Common myeloid progenitor, CD34-positive (primary cell): Measurements from ENCODE around the gene MAGEA2.
"Not testable (repeated sequence)": the region's sequence is repeated elsewhere in the genome, so short reads cannot be mapped to it uniquely, and the experiment has no call there.

ENCODE experiments used
- CTCF ChIA-PET: fragments of 350-600 bp; sonication (Branson Sonifier 250); formaldehyde crosslinking; loops from one replicate; lab custom pipeline; 2021; ENCODE audit warnings: antibody characterized with exemption; lab: Charles Lee
- POLR2A ChIA-PET: fragments of 350-600 bp; sonication (Branson Sonifier 250); formaldehyde crosslinking; loops from one replicate; lab custom pipeline; 2021; ENCODE audit warnings: antibody characterized with exemption; lab: Charles Lee
- DNase-seq, 3 donors: peaks; one replicate each; pipeline versions ENCODE4 v3.0.0 to v3.0.0-alpha.2; 2013
- H3K27ac ChIP-seq, 2 experiments: 1 replicate in 1 of 2; 2 replicates in 1 of 2; pipeline ENCODE4 v1.7.0; 2013; ENCODE audit warnings: inconsistent platforms in 2 of 2, low read length in 2 of 2, mild to moderate bottlenecking in 2 of 2, low read depth in 1 of 2, moderate library complexity in 1 of 2; ENCODE audit not compliant: severe bottlenecking in 2 of 2, insufficient read depth in 1 of 2, poor library complexity in 1 of 2
- H3K27me3 ChIP-seq, 5 experiments: replicated peaks in 2 of 5; 1 replicate in 3 of 5; 2 replicates in 2 of 5; pipeline versions ENCODE4 v1.6.1 to v1.7.0; 2013; ENCODE audit warnings: low read length in 4 of 5, mild to moderate bottlenecking in 2 of 5, moderate library complexity in 2 of 5, inconsistent platforms in 1 of 5; ENCODE audit not compliant: insufficient read depth in 5 of 5, control insufficient read depth in 4 of 5
- H3K36me3 ChIP-seq, 4 experiments: 1 replicate in 2 of 4; 2 replicates in 2 of 4; pipeline versions ENCODE4 v1.6.1 to v1.7.0; 2013; ENCODE audit warnings: low read length in 3 of 4, control low read depth in 1 of 4, mild to moderate bottlenecking in 1 of 4; ENCODE audit not compliant: control insufficient read depth in 4 of 4, insufficient read depth in 4 of 4
- H3K4me1 ChIP-seq, 4 experiments: 1 replicate in 3 of 4; 2 replicates in 1 of 4; pipeline versions ENCODE4 v1.6.1 to v1.7.1; 2013; ENCODE audit warnings: low read length in 3 of 4, mild to moderate bottlenecking in 3 of 4, control low read depth in 1 of 4, inconsistent platforms in 1 of 4, moderate library complexity in 1 of 4; ENCODE audit not compliant: control insufficient read depth in 4 of 4, insufficient read depth in 4 of 4; ENCODE audit errors: control extremely low read depth in 1 of 4
- H3K4me3 ChIP-seq, 7 experiments: 1 replicate in 4 of 7; 2 replicates in 3 of 7; pipeline versions ENCODE4 v1.5.1 to v1.7.0; 2013; ENCODE audit warnings: mild to moderate bottlenecking in 7 of 7, low read length in 6 of 7, moderate library complexity in 6 of 7, inconsistent platforms in 2 of 7, low read depth in 2 of 7, control low read depth in 1 of 7; ENCODE audit not compliant: insufficient read depth in 4 of 7, control insufficient read depth in 1 of 7; ENCODE audit errors: extremely low read depth in 1 of 7
- H3K9me3 ChIP-seq, 5 experiments: 1 replicate in 4 of 5; 2 replicates in 1 of 5; pipeline versions ENCODE4 v1.6.1 to v1.7.1; 2013; ENCODE audit warnings: low read length in 4 of 5, mild to moderate bottlenecking in 2 of 5, inconsistent platforms in 1 of 5, low read depth in 1 of 5, moderate library complexity in 1 of 5; ENCODE audit not compliant: control insufficient read depth in 4 of 5, insufficient read depth in 2 of 5; ENCODE audit errors: control extremely low read depth in 1 of 5
- WGBS: methylation state at CpG from one replicate; pipeline ENCODE4 v1.1.5; 2013; ENCODE audit not compliant: insufficient coverage; 5-methylcytosine and 5-hydroxymethylcytosine counted together

Gene MAGEA2

DNA sequence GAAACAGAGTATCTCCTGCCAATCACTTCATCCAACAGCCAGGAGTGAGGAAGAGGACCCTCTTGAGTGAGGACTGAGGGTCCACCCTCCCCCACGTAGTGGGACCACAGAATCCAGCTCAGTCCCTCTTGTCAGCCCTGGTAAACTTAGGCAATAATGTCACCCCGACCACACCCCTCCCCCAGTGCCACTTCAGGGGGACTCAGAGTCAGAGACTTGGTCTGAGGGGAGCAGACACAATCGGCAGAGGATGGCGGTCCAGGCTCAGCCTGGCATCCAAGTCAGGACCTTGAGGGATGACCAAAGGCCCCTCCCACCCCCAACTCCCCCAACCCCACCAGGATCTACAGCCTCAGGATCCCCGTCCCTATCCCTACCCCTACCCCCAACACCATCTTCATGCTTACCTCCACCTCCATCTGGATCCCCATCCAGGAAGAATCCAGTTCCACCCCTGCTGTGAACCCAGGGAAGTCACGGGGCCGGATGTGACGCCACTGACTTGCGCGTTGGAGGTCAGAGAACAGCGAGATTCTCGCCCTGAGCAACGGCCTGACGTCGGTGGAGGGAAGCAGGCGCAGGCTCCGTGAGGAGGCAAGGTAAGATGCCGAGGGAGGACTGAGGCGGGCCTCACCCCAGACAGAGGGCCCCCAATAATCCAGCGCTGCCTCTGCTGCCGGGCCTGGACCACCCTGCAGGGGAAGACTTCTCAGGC is 20.2 kb downstream of the MAGEA2 start, which contains the start of the genes CSAG1 and MAGEA12:
CSAG1 (minus strand) TSS at position 461 of the 715 bp plus-strand sequence. CDS start 1,261 bp downstream, outside the sequence.
MAGEA12 (plus strand) TSS at position 497 of the 715 bp plus-strand sequence. CDS start 2,405 bp downstream, outside the sequence.
- Histone ChIP-seq H3K9me3 (peaks cover 0 to 3% (median 0%) of the 10 kb centered on the region in 5 experiments), H3K4me3 (no peak within 1 kb of the TSS), H3K27ac (no peak within 1 kb of the TSS), H3K36me3 (no peaks in the 10 kb centered on the region), H3K27me3 (peaks cover 0 to 3% (median 0%) of the 10 kb centered on the region in 5 experiments), H3K4me1 (no peaks in the 10 kb centered on the region)
- CTCF ChIA-PET: no interaction called here
- no peak for DNase-seq
- POLR2A ChIA-PET: no interaction called here
- 92% methylated on average over 2 of the region's 21 CpGs for WGBS

DNA sequence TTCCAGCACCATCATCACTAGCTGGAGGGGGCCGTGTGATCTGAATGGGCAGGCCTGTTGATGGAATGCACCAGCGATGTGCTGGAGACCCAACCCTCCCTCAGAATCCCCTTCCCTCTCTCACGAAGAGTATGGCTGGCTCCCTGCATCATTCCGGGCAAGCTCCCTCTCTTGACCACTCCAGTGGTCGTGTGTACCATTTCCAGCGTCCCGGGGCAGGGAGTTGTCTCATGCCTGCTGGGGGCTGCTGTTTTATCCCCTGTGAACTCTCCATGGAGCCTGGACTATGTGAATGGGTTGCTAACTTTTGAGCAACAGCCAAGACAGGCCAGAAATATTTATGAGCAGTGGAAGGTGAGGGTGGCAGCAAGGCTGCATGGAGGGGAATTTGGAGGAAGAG is 28.2 kb downstream of the MAGEA2 start:
- H3K27ac ChIP-seq: no peak overlapping the region
- no peaks in the 10 kb centered on the region for H3K27me3 ChIP-seq
- H3K36me3 ChIP-seq: no peaks in the 10 kb centered on the region
- WGBS: 84% methylated on average over 6 of the region's 7 CpGs
- ChIA-PET POLR2A (no interaction called here), CTCF (no interaction called here)
- peaks cover 0 to 1% (median 0%) of the 10 kb centered on the region in 5 experiments for H3K9me3 ChIP-seq
- DNase-seq: no peak
- no peak overlapping the region for H3K4me3 ChIP-seq
- H3K4me1 ChIP-seq: no peaks in the 10 kb centered on the region

DNA sequence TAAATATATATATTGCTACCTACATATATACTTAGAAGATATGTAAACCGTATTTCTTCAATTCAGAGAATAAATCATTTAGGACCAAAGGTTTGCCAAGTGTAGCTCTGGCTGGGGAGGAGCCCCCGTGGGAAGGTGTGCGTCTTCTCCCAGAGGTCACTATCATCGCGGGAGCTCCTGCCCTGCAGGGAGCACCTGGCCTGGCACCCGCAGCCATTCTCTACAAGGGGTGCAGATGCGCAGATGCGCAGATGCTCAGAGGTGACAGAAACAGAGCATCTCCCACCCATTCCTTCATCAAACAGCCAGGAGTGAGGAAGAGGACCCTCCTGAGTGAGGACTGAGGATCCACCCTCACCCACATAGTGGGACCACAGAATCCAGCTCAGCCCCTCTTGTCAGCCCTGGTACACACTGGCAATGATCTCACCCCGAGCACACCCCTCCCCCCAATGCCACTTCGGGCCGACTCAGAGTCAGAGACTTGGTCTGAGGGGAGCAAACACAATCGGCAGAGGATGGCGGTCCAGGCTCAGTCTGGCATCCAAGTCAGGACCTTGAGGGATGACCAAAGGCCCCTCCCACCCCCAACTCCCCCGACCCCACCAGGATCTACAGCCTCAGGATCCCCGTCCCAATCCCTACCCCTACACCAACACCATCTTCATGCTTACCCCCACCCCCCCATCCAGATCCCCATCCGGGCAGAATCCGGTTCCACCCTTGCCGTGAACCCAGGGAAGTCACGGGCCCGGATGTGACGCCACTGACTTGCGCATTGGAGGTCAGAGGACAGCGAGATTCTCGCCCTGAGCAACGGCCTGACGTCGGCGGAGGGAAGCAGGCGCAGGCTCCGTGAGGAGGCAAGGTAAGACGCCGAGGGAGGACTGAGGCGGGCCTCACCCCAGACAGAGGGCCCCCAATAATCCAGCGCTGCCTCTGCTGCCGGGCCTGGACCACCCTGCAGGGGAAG is 39.5 kb downstream of the MAGEA2 start, which contains the start of gene MAGEA2B:
MAGEA2B (plus strand) TSS at position 814 of the 973 bp plus-strand sequence. CDS start 2,479 bp downstream, outside the sequence.
- H3K4me1 ChIP-seq, H3K36me3 ChIP-seq, POLR2A ChIA-PET, H3K4me3 ChIP-seq, H3K9me3 ChIP-seq, CTCF ChIA-PET, DNase-seq, H3K27ac ChIP-seq, H3K27me3 ChIP-seq: not testable (repeated sequence)
- WGBS: no CpG with 5 or more reads among the region's 35 CpGs

DNA sequence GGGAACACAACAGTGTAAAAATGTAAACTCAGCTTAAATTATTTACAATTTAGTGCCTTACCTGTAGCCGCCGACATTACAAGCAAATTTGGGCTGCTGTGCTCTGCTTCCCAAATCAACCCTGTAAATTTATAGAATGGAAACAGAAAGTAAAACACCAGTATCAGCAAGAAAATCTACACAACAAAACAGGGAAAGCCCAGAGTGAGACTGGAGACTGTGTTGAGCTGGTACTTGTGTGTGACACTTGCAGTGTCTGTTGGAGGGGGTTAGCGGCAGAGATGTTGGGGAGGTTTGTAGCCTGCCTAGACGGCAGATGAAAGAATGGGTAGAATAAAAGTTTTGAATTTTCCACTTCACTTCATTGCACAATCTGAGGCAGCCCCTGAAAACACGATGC is 40.4 kb downstream of the MAGEA2 start:
- H3K27me3 ChIP-seq, H3K36me3 ChIP-seq, H3K4me1 ChIP-seq, H3K9me3 ChIP-seq, H3K4me3 ChIP-seq, CTCF ChIA-PET, DNase-seq, H3K27ac ChIP-seq, POLR2A ChIA-PET: not testable (repeated sequence)
- no CpG with 5 or more reads among the region's 5 CpGs for WGBS

DNA sequence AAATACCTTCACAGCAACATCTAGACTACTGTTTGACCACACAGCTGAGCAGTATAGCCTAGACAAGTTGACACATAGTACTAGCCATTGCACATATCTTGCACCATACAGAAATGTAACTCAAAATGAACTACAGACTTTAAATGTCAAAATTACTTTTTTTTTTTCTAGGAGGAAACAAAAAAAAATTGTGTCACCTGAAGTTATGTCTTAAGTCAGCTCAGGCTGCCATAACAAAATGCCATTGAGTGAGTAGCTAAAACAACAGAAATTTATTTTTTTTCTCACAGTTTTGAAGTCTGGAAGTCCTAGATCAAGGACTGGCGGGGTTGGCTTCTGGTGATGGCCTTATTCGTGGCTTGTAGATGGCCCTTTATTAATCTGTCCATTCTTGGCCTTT is 44.5 kb downstream of the MAGEA2 start, which contains the start of gene CSAG2:
CSAG2 (minus strand) TSS at position 101 of the 400 bp plus-strand sequence. CDS start 161 bp downstream, outside the sequence.
- H3K27ac ChIP-seq, CTCF ChIA-PET: not testable (repeated sequence)

DNA sequence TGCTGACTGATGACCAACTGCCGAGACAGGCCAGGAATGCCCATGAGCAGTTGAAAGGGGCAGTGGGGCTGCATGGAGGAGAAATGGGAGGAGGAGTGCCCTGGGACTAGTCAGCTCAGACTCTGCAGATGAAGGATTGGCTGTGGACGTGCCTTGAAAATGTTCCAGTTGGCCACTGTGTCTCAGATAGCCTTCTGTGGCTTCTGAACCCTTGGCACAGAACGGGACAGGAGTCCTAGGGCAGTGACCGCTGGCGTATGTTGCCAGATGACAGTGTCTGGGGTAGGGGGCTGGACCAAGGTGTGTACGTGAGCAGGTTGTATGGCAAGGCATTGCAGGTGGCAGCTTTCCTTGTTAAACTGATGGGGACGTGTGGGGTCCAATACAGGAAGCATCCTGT is 47.1 kb downstream of the MAGEA2 start:
- WGBS: 87% methylated on average over 2 of the region's 7 CpGs
- CTCF ChIA-PET, H3K27ac ChIP-seq, H3K4me3 ChIP-seq, H3K27me3 ChIP-seq, H3K4me1 ChIP-seq, POLR2A ChIA-PET, DNase-seq, H3K9me3 ChIP-seq, H3K36me3 ChIP-seq: not testable (repeated sequence)

More for the DNA sequence above, 44.5 kb downstream of the MAGEA2 start, which contains the start of gene CSAG2:
- H3K4me1 ChIP-seq, H3K27me3 ChIP-seq, H3K9me3 ChIP-seq, POLR2A ChIA-PET, DNase-seq, H3K4me3 ChIP-seq, H3K36me3 ChIP-seq: not testable (repeated sequence)
- WGBS: no CpG with 5 or more reads among the region's 2 CpGs
